NAMALWA (cell line): ENCODE measurements around the gene MAP9.
"Not testable (repeated sequence)": the region's sequence is repeated elsewhere in the genome, so short reads cannot be mapped to it uniquely, and the experiment has no call there.

Experiments
- DNase-seq: peaks from one replicate; pipeline ENCODE4 v3.0.0-alpha.2; 2015; ENCODE audit warnings: low spot score

MAP9 gene

DNA sequence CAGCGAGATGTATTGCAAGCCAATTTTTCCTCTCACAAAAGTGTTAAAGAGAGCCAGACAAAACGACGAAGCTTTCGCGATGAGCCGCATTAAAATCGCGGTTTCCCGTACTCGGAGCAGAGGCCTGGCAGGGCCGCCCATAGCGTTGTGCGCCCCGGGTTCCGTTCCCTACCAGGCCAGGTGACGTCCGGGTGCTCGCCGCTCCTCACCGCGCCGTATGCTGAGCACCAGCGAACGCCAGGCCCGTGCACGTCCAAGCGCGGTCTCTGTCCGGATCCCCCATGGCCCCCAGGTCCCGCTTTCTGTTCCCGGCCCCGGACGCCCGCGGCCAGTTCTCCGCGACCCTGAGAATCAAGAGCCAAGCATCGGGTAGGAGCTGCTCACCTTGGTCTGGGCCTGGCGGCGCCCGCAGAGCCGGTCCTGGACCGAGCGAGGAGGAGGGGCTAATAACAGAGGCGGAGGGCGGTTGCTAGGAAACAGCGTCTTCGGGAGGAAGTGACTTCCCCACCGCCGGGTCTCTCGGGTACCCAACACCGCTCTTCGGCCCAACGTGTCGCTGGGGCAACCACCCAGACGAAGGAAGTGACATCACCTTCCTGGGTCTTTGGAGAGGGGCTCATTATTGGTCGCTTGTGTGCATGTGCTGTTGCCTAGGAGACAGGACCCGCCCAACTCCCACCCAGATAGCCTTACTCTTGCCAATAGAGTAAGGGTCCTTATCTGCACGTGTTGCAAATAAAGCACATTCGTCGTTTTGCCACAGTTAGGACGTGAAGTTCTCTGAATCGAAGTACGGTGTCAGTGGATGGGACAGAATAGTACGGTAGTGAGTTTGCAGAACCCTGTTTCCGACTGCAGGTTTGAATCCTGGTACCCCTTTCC is at the start of gene MAP9:
Gene MAP9 (minus strand): TSS at position 579 of the 882 bp plus-strand sequence. CDS start 1,115 bp downstream, outside the sequence.
- DNase-seq, result peak; percentile 98

DNA sequence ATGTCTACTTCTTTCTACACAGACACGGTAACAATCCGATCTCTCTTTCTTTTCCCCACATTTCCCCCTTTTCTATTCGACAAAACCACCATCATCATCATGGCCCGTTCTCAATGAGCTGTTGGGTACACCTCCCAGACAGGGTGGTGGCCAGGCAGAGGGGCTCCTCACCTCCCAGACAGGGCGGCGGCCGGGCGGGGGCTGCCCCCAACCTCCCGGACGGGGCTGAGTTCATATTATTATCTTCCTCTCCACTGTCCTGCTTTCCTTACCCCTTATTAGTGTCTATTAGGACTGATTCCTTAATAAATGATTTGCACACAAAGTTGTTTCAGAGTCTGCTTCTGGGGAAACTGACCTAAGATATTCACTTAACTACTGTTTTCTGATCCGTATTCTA is 48.0 kb upstream of the MAP9 start:
- not testable (repeated sequence) for DNase-seq

DNA sequence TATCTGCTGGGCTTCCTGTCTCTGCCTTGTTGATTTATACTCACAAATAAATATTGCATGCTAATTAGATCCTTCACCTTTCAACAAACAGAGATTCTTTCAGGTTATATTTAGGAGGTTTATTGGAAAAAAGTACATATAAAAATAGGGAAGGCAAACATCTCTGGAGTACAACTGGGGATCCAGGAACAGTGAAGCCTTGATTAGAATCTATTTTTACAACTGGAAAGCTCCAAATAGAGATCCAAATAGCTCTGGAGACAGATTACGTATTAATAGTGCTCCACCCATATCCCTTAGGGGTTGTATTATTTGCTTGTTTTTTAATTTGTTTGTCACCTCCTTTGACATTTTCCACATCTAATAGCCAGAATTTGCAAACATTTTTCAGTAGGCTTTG is 46.9 kb upstream of the MAP9 start:
- no peak for DNase-seq

DNA sequence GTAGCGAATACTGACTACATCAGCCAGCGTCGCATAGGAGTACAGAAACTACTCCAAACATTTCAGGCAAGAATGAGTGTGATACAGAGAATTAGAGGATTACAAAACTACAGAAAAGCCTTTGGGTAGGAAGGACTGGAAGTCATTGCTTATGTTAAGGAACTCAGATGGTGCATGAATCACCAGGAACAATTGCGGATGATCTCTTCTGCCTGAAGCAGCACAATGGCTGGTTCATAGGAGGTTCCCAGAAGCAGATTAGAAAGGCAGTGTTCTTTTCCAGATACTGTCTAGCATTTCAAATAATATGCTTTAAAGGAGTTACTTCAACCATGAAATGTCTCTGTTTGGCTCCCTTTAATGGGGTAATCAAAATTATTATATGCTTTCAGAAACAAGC is 42.5 kb upstream of the MAP9 start:
- no peak for DNase-seq

DNA sequence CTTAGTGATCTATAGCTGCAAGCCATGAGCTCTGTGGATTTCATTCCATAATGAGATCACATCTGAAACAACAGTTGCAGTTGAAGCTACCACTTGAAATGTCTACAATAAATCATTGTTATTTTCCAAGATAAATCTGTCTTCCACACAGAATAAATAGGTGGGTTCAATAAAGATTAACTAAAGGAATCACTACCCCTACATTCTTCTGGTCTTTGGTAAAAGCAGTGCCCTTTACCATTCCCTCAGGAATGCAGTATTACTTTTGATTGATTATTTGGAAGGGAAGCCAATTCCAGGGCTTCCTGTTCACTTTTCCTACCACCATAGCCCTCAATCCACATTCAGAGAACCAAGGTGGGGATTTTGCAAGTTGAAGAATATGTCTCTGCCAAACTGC is 38.9 kb upstream of the MAP9 start:
- no peak for DNase-seq

DNA sequence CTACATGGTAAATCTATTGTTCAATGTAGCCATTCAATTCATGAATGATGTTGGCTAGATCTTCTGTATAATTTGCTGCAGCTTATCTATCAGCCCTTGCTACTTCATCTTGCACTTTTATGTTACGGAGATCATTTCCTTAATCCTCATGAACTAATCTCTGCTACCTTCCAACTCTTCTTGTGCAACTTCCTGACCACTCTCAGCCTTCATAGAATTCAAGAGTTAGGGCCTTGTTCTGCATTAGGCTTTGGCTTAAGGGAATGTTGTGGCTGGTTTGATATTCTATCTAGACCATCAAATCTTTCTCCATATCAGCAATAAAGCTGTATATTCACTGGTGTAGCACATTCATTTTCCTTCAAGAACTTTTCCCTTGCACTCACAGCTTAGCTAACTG is 36.7 kb upstream of the MAP9 start:
- no peak for DNase-seq

DNA sequence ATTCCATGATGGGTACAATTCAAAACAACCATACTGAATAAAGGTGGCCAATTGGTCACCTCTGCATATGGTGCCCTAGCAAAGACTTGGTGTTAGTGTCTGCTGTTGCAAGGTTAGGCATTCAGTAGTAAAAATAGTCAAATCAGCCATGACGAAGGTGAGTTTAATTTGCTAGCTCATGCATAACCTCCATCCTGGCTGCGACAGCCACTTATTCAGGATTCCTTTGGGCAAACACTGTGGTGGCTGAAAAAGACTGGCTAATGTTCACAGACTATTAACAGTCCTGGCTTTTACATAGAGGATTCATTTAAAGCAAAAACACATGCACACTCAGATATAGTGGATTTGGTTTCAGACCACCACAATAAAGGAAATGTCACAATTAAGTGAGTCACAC is 34.8 kb upstream of the MAP9 start:
- DNase-seq, result no peak

DNA sequence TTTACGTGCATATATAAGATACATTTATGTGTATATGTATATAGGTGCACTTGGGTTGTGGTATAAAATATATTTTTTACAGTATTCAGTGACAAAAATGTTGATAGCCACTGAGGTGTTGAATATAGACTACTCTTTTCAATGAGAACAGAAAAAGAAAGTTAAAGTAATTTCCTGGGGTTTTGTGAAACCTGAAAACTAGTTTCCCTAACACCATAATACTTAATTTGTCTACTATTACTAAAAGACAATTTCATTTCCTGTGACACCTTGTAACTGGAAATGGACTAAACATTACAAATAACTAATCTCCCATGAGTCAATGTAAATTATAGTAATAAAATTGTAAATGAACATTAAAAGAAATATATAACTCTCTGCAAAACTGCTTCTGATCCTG is 32.0 kb upstream of the MAP9 start:
- no peak for DNase-seq

DNA sequence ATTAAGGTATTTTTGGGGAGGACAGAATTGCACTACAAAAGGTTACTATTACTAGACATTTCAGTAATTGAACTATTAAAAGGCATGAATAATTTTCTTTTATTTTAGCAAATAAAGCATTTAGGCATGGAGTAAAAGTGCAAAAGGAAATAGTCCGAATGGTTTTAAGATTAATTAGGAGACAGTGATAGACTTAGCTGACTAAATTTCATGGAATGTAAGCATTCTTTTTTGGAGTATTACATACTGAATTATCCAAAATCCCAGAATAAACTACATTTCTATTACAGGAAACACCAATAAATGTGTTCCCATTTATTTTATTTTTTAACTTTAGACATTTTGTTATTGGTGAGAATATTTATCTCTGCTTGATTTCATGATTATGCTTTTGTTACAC is 30.7 kb upstream of the MAP9 start:
- no peak for DNase-seq

DNA sequence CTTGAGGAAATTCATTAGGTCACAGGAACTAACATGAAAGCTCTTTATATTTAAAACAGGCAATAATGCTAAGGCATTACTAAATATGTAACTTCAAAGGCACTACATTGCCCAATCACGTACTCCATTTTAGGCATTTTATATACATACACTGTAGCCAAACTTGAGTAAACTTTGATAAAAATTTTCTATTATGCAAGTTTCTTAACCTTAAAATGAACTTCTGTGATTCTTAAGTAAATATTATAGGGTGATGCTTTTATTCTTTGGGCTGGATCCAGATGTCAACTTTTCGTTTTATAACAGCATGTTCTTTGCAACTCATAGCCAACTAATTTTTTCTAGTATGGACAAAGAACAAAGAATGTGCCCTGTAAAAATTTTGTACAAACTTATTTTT is 28.3 kb upstream of the MAP9 start:
- DNase-seq, result no peak

DNA sequence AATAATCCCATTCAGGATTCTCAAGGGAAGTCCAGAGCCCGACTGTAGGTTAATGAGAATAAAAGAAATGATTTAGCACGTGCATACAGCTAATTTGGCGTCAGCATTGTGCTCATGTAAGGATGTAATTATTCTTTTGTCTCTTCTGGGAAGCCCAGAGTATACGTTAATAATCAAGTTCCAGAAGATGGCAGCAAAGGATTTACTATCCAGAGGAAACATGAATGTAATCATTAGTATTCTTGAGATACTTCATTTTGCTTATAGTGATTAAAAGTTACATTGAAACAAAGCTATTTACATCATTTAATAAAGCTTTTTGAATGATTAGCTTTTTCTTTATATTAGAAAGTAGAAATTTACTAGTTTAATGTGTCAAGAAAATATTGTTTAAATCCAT is 27.1 kb upstream of the MAP9 start:
- DNase-seq, result peak; percentile 12

DNA sequence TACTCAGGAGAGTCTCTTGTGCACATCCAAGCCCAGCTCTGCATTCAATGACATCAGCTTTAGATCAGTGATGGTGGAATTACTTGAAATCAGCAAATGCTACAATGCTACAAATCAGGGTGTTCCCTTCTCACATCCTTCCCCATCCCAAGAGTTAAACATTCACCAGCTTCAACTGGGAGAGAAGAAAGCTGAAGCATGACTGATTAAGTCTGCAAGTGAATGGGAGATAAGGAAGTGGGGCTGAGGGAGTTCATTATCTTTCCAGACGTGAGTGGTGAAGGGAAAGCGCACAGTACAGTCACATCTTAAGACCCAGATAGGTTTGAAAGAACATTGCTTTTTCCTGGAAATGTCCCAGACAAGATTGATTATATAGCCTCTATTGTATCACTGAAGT is 26.2 kb upstream of the MAP9 start:
- no peak for DNase-seq

DNA sequence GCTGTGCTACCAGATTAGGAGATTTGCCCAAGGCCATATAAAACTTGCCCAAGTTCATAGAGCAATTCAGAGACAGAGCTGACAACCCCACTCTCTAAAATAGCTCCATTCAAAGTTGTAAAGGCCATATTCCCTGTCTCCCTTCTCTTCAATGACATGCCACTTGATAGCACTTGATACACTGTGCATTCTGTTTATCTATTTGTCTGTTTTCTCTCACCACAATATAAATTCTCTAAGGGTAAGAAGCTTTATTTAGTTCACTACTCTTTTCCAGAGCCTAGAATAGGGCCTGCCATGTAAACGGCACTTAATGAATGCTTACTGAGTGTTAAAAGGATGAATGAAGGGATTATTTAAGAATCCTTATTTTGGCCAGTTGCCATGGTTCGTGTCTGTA is 24.1 kb upstream of the MAP9 start:
- no peak for DNase-seq

DNA sequence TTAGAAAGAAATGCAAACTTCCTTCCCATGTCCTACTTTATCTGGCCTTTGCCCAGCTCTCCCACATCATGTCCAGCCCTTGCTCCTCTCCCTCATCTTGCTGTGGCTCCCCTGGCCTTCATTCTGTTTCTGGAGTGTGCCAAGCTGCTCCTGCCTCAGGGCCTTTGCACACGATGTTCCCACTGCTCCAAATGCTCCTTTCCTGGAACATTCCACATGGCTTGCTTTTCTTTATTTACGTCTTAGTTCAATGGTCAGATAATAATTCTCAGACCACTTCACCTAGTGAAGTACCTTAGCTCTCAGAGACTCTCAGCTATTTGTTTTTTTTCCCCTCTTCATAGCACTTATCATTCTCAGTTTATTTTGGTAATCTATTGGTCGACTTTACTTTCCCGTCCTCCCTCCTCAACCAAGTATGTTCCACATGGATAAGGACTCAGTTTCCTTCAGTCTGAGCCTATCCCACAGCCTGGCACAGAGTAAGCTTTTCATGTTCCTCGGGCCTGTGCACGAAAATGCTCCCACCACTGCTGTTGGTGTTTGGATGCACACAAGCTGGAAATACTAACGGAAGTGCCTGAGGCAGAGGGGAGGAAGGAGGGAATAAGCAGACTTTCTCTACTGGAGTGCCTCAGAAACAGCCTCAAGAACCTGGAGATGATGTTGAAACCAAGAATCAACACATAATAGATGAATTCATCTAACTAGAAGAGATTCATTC is 23.4 kb upstream of the MAP9 start:
- no peak for DNase-seq

DNA sequence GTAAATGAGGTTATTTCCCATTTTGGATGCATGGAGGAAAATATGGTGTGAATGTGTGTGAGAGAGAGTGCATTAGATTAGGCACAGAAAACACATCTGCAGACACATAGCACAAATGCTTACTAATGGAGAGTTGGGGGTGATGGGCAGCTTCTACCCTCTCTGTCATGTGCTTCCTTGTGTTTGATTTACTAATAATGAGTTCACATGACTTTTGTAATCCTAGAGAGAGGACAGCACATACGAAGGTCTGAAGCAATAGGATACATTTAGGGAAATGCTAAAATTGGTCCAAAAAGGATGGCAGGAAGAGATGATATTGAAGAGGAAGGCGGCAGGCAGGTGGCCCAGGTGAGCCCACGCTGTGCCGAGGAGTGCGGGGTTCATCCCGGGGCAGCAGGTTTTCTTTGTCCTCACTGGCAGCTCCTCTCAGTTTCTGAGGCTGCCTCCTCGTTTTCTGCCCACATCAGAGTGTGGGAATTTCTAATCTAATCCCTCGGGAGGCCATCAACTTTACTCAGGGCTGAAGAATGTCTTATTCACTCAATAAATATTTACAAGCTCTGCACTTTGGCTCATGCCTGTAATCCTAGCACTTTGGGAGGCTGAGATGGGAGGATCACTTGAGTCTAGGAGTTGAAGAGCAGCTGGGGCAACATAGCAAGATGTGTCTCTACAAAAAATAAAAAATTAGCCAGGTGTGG is 15.9 kb upstream of the MAP9 start:
- no peak for DNase-seq

DNA sequence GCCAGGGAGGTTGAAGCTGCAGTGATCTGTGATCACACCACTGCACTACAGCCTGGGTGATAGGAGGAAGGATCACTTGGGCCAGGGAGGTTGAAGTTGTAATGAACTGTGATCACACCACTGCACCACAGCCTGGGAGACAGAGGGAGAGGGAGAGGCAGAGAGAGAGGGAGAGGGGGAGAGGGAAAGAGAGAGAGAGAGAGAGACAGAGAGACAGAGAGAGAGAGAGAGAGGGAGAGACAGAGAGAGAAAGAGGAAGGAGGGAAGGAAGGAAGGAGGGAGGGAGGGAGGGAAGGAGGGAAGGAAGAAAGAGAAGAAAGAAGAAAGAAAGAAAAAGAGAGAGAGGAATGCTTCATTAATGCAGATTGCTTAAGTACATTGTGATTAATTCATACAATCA is 15.2 kb upstream of the MAP9 start:
- DNase-seq, result no peak

DNA sequence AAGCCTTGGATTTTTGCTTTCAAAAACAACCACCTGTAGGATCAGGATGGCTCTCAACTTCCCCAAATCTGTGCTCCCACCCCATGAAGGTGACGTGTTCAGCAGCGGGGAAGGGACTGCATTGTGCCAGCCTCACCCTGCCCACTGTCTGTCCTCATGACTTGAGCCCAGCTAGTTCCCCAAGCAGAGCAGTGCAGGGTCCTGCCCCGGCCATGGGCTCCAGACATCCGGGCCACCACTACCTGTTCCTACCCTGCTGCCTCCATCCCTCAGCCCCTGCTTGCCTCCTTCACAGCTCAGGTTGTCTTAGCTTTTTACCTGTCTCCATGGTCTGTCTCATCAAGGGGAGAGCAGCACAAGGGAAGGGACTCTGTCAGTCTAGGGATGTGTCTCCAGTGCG is 11.4 kb upstream of the MAP9 start:
- no peak for DNase-seq

DNA sequence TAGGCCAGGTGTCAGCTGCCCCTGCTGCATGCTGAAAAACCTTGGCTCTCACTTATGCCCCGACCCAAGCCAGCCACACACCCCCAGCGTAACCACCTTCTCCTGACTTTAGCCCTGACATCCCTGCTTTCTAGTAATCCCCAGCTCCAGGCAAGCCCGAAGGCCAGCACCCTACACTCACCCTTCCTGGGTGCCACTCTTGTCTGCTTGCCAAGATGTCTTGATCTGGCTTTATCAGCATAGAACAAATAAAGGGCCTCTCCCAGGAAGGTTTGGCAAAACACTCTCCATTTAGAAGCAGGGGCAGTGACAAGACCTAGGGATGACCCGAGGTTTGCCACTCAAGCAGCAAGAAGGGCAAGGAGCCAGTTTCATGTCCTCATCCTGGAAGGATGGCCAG is 6.8 kb upstream of the MAP9 start:
- DNase-seq, result no peak

DNA sequence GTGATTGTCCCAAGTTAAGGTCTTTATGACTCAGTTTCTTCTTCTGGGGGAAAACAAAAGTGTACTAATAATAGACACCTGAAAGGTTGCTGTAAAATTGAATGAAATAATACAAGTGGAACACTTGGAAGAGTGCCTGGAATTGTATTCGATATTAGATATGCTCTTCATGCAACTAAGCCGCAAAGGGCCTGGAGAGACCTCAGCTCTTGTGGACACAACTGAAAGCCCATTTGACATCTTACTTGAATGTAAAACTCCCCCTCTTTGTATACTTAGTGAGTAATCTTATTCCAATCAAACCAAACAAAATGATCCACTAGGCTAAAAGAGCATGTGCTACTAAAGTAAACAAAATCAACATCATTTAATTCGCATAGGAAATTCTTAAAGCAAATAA is 511 bp upstream of the MAP9 start:
- DNase-seq, result no peak

DNA sequence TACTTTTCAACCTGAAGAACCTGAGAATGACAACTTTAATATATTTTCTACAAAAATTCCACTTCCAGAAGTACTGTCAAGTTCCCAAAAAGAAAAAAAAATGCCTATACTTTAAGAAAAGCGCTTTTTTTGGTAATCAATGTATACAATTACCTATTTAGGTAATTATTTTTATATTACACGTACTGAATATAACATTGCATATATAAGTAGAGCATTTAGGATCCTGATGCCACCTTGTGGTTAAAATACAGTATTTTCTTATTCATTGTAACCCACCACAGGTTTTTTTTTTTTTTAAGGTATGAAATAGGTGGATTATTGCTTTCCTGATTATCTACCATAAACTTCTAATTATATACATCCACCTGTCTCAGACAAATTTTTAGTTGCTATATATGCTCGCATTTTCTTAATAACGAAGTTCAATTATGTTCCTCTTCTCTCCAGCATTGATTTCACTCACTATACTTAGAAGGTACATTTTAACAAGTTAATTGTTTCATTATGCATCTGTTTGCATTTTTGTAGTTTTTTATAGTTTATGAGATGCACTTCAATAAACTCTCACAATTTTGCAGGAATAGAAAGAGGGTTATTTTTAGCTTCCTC is 5.2 kb downstream of the MAP9 start:
- DNase-seq, result peak; percentile 51

DNA sequence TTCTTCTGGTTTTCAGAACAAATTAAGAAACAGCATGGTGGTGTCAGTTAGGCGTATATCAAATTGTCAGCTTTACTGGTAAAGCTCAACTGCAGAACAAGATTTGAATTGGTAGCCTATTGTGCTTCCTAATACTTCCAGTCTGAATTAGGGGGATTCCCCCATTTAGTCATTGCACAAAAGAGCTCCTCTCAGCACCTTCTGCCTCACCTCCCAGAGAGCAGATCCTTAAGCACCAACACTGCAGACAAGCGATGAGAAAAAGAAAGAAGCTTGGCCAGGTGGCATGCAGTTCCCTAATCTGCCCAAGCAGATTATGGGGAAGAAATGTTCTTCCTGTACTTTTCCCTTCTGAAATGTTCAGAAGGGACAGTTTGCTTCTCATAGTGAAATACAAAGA is 9.2 kb downstream of the MAP9 start:
- no peak for DNase-seq

DNA sequence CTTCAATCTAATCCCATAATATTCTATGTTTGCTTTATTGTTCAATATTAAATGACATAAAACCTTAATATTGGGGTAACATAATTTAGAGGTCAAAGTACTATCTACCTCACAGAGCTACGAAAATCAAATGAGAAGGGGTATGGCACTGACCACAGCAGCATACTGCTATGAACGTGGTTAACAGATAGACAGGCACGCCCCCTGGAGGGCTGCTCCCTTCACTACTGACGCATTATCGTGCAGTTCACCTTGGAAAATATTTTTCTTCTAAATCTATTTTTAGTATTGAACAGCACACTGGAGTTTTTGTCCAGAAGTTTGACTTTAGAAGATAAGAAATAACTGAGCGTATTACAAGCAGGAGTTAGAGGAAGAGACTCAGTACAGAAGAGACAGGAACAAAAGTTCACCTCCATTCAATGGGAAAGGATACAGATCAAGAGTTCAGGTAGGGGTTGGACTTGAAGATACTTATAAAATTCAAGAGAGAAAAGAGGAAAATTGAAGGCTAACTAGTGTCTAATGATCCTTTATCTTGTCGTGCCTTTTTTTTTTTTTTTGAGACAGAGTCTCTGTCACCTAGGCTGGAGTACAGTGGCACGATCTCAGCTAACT is 22.7 kb downstream of the MAP9 start:
- peak; percentile 68 for DNase-seq
